Measurements from ENCODE around the gene BCORL1.

DNA sequence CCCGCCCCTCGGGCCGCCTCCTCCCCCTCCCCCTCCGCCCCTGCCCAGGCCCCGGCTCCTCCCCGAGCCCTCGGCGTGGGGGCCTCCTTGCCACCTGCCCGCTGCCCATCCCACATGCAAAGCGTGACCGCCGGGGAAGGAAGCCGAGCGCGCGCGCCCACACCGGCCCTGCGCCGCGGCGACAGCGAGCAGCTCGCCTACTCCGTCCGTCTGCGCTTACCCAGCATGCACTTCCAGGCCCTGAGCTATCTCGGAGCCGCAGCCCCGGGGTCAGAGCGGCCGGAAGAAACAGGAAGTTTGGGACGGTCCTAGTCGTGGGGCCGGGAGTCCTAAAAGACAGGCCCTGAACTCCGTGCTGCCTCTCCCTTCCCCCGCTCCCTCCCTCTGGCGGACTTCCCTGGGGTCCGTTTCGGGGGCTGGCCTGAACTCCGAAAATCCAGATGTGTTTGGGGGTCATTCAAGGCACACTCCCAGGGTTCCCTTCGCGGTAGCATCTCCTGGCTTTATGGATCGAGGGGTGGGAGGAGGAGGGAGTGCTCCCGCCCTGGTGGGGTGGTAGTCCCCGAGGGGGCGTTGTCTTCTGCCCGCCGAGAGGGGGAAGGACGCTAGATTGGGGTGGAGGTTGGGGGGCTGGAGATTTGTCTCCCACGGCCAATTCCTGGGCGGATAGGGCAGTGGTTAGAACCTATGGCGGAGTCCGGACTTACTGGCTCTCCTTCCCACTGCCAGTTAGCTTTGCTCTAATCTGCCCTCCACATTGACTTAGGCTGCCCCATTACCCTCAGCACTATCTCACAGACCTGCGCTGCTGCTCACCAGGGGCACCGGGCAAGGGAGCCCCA, 25.0 kb upstream of the BCORL1 start:
- TF ChIP-seq CTCF (IDR thresholded peaks at IDR 0.05) = no peak
- peak; percentile 28 to 36 for TF ChIP-seq POLR2AphosphoS5 (IDR thresholded peaks at IDR 0.05)
- TF ChIP-seq POLR2A (IDR thresholded peaks at IDR 0.05; ENCODE audit: low read depth) = no peak
- no peak for TF ChIP-seq EP300 (IDR thresholded peaks at IDR 0.05)
